Activated T-cell treated with anti-CD3 and anti-CD28 coated beads for 4 hours (primary cell): ENCODE measurements around the gene ENPP6.
A peak's percentile ranks its signal among the peaks of the same experiment; 100 is the strongest.
"Not testable (repeated sequence)": the region's sequence is repeated elsewhere in the genome, so short reads cannot be mapped to it uniquely, and the experiment has no call there.

Source experiments
- DNase-seq: peaks from one replicate; pipeline ENCODE4 v3.0.0-alpha.2; 2020

Gene ENPP6

GRCh38 chr4:184101711-184102110 is 116.0 kb downstream of the ENPP6 start:
- DNase-seq, result no peak

GRCh38 chr4:184100297-184100885 is 117.3 kb downstream of the ENPP6 start:
- peak; percentile 12 for DNase-seq

GRCh38 chr4:184099535-184099966 is 118.1 kb downstream of the ENPP6 start:
- no peak for DNase-seq

GRCh38 chr4:184099000-184099399 is 118.7 kb downstream of the ENPP6 start:
- no peak for DNase-seq

GRCh38 chr4:184097815-184098214 is 119.9 kb downstream of the ENPP6 start:
- no peak for DNase-seq

GRCh38 chr4:184097241-184097605 is 120.5 kb downstream of the ENPP6 start:
- no peak for DNase-seq

GRCh38 chr4:184096561-184097240 is 121.0 kb downstream of the ENPP6 start:
- DNase-seq, result no peak

- DNase-seq, result no peak
Measured at GRCh38 chr4:184094532-184095159, 123.0 kb downstream of the ENPP6 start.

GRCh38 chr4:184091986-184092385 is 125.7 kb downstream of the ENPP6 start:
- no peak for DNase-seq

- no peak for DNase-seq
Measured at GRCh38 chr4:184090571-184090970, 127.1 kb downstream of the ENPP6 start.

- no peak for DNase-seq
Measured at GRCh38 chr4:184080674-184081073, 137.0 kb downstream of the ENPP6 start.

GRCh38 chr4:184074677-184075388 is 142.8 kb downstream of the ENPP6 start:
- no peak for DNase-seq

- no peak for DNase-seq
Measured at GRCh38 chr4:184067931-184068554, 149.6 kb downstream of the ENPP6 start.

- DNase-seq, result no peak
Measured at GRCh38 chr4:184066584-184067300, 150.9 kb downstream of the ENPP6 start.

- no peak for DNase-seq
Measured at GRCh38 chr4:184064877-184065276, 152.8 kb downstream of the ENPP6 start.

- DNase-seq, result no peak
Measured at GRCh38 chr4:184062769-184063168, 154.9 kb downstream of the ENPP6 start.

GRCh38 chr4:184061582-184061981 is 156.1 kb downstream of the ENPP6 start:
- no peak for DNase-seq

GRCh38 chr4:184059099-184059498 is 158.6 kb downstream of the ENPP6 start:
- no peak for DNase-seq

GRCh38 chr4:184058026-184058425 is 159.6 kb downstream of the ENPP6 start:
- no peak for DNase-seq

- DNase-seq, result no peak
Measured at GRCh38 chr4:184056877-184057276, 160.8 kb downstream of the ENPP6 start.

- no peak for DNase-seq
Measured at GRCh38 chr4:184053434-184053833, 164.2 kb downstream of the ENPP6 start.

- no peak for DNase-seq
Measured at GRCh38 chr4:184052616-184053015, 165.1 kb downstream of the ENPP6 start.

GRCh38 chr4:184051262-184051661 is 166.4 kb downstream of the ENPP6 start:
- DNase-seq, result not testable (repeated sequence)
